GM19395 (cell line): ENCODE results near the gene FAM120B.

Source experiments
- ATAC-seq: cut with Tn5 transposase; IDR thresholded peaks from one replicate; pipeline ENCODE4 v1.9.1; 2021; ENCODE audit warnings: mild to moderate bottlenecking, moderate library complexity; ENCODE audit not compliant: unreplicated experiment

The FAM120B gene

GRCh38 chr6:170453586-170454511, 147.3 kb downstream of the FAM120B start:
- ATAC-seq = no peak

GRCh38 chr6:170454512-170455285, 148.1 kb downstream of the FAM120B start:
- no peak for ATAC-seq

- ATAC-seq = no peak
Observed at GRCh38 chr6:170455335-170455979, 148.9 kb downstream of the FAM120B start.

GRCh38 chr6:170456334-170456733, 149.8 kb downstream of the FAM120B start:
- no peak for ATAC-seq
